HEK293 (cell line): ENCODE results near the gene DYNC2I2.

Source experiments
- CTCF ChIP-seq: fragments of 450-650 bp; formaldehyde crosslinking; IDR thresholded peaks from 2 replicates; pipeline ENCODE4 v1.5.1; 2016; ENCODE audit warnings: missing biosample characterization, missing genetic modification characterization
- ZBTB7A ChIP-seq: fragments of 450-650 bp; formaldehyde crosslinking; IDR thresholded peaks from 2 replicates; pipeline ENCODE4 v1.5.1; 2016; ENCODE audit warnings: low read depth, missing biosample characterization, missing genetic modification characterization

DNA sequence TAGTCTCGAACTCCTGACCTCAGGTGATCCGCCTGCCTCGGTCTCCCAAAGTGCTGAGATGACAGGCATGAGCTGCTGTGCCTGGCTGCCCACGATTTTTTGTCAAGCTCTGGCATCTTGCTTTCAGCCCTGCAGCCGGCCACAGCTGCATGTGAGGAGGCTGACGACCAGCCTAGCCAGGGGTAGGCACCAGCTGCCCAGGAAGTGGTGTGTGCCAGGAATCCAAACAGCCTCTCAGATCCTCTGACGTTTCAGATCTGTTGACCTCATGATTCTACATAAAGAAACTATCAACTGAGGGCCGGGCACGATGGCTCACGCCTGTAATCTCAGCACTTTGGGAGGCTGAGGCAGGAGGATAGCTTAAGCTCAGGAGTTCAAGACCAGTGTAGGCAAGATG, 19.0 kb downstream of the DYNC2I2 start:
- TF ChIP-seq CTCF (tag by site-specific recombination): no peak
- no peak for TF ChIP-seq ZBTB7A (tag by site-specific recombination)
